GM20000 (cell line): ENCODE data around the gene ZNF248.

Source experiments
- DNase-seq: peaks from one replicate; pipeline ENCODE4 v3.0.0; 2012; ENCODE audit warnings: low spot score
- TF ChIP-seq, protein P1 (sequence below): IDR thresholded peaks from 2 replicates; pipeline ENCODE4 v1.5.1; 2012; ENCODE audit warnings: mild to moderate bottlenecking, control low read depth; ENCODE audit errors: extremely low read depth, missing control alignments

ZNF248 gene

GRCh38 chr10:37765216-37765615 is 92.2 kb downstream of the ZNF248 start:
- DNase-seq = no peak
- TF ChIP-seq, protein P1, sequence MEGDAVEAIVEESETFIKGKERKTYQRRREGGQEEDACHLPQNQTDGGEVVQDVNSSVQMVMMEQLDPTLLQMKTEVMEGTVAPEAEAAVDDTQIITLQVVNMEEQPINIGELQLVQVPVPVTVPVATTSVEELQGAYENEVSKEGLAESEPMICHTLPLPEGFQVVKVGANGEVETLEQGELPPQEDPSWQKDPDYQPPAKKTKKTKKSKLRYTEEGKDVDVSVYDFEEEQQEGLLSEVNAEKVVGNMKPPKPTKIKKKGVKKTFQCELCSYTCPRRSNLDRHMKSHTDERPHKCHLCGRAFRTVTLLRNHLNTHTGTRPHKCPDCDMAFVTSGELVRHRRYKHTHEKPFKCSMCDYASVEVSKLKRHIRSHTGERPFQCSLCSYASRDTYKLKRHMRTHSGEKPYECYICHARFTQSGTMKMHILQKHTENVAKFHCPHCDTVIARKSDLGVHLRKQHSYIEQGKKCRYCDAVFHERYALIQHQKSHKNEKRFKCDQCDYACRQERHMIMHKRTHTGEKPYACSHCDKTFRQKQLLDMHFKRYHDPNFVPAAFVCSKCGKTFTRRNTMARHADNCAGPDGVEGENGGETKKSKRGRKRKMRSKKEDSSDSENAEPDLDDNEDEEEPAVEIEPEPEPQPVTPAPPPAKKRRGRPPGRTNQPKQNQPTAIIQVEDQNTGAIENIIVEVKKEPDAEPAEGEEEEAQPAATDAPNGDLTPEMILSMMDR = no peak

GRCh38 chr10:37763132-37763531 is 94.3 kb downstream of the ZNF248 start:
- TF ChIP-seq, protein P1 = no peak
- no peak for DNase-seq

DNA sequence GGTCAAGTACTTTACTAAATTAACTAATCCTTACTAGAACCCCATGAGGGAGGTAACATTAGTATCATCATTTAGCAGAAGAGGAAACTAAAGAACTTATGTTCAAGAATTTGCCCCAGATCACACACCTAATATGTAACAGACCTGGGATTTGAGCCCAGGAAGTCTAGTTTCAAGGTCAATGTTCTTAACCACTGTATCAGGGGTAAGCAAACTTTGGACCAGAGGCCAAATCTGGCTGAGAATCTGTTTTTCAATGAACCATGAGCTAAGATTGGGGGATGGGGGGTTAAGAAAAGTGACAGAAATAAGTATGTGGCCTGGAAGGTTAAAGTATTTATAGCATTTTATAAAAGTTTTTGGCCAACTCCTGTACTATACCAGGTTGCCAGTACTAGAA is 95.1 kb downstream of the ZNF248 start:
- DNase-seq = no peak
- TF ChIP-seq, protein P1 = no peak

DNA sequence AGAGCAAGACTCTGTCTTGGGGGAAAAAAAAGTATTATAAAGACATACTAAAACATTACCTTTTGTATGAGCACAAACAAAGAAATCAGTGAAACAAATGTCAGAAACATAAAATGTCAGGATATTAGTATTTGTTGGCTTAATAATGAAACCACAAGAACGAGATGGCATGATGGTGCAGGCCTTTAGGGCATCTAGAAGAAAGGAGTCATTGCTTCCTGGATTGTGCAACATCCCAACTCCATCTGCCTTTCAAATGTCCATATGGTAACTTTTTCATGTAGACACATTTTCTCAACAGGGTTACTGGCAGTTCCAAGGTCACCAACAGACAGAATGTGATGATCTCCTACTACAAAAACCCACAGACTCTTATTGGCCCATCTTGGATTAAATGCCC is 96.6 kb downstream of the ZNF248 start:
- TF ChIP-seq, protein P1 = no peak
- no peak for DNase-seq

- TF ChIP-seq, protein P1 = no peak
- DNase-seq = no peak
These were observed 99.3 kb downstream of the ZNF248 start for GRCh38 chr10:37758074-37758473.

- peak; percentile 27 for DNase-seq
- TF ChIP-seq, protein P1 = peak; percentile 5
These were observed 102.7 kb downstream of the ZNF248 start for GRCh38 chr10:37754538-37755323.

DNA sequence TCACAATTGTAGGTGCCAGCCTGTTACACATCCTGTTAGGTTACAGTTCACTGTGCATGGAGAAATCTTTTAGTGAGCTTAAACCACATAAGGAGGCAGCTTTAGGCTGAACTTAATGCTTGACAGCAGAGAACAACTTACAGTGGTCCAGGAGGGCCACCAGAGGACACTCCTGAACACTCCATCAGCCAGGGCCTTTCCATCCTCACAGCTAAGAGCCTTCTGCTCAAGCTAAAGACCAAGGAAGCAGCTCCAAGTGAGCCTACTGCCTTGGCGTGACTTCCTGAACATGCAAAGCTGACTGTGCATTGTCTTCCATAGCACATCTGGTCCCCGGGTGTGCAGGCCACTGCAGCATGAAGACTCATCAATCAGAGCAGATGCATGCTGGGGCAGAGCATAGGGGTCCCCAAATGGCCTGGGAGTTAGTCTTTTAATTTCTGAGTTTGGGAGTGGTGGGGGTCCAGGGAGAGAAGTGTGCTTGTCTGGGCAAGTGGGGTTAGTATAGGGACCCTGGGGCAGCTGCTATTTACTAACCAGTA is 105.0 kb downstream of the ZNF248 start:
- TF ChIP-seq, protein P1 = no peak
- no peak for DNase-seq
